ENCODE results near the gene AXIN1. TPM values are rescaled to one million over a fixed set of nuclear protein-coding genes. Genes with fewer than 3 reads are reported as not detected.

AXIN1 gene
- total RNA-seq, 2 donors from 2014 or later = 20.1 to 29.1 TPM

GRCh38 chr16:311725-312124 is 40.8 kb downstream of the AXIN1 start:
- no peaks in the 10 kb centered on the region for H3K27me3 Mint-ChIP-seq
- no peak overlapping the region for H3K4me3 Mint-ChIP-seq
- ATAC-seq (no peak), DNase-seq (ENCODE audit: low spot score) (no peak)
- H3K9me3 Mint-ChIP-seq = no peaks in the 10 kb centered on the region
- H3K36me3 Mint-ChIP-seq = no peaks in the 10 kb centered on the region
- peaks cover 29 to 47% of the 10 kb centered on the region in 2 donors for H3K4me1 Mint-ChIP-seq (ENCODE audit: low read depth in 2 of 2)
- H3K27ac Mint-ChIP-seq = no peak overlapping the region

DNA sequence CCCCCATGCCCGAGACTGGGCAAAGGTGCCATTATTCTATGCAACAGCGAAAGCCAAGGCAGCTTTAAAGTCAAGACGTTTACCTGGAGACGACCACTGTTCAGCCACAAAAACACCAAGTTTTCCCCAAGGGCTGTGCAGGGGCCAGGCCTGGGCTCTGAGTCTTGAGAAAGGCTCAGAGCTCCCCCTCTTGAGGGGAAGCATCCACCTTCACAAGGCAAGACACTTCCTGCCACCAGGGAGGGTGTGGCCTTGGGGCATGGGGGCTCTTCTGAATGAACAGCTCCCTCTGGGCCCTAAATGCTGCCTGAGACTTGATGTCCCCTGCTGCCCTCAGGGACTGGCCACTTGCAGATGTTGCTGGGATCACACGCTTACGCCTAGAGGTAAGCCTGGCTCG is 43.0 kb downstream of the AXIN1 start:
- no peak for DNase-seq (ENCODE audit: low spot score)
- H3K4me1 Mint-ChIP-seq (ENCODE audit: low read depth in 2 of 2) = peaks cover 24 to 43% of the 10 kb centered on the region in 2 donors
- no peaks in the 10 kb centered on the region for H3K9me3 Mint-ChIP-seq
- no peak overlapping the region for H3K4me3 Mint-ChIP-seq
- no peaks in the 10 kb centered on the region for H3K36me3 Mint-ChIP-seq
- ATAC-seq = no peak
- no peaks in the 10 kb centered on the region for H3K27me3 Mint-ChIP-seq
- peak overlapping the region; percentile 28 to 54 for H3K27ac Mint-ChIP-seq

GRCh38 chr16:307691-308312 is 44.7 kb downstream of the AXIN1 start:
- H3K4me1 Mint-ChIP-seq (ENCODE audit: low read depth in 2 of 2) = peaks cover 24 to 40% of the 10 kb centered on the region in 2 donors
- ATAC-seq (peak; percentile 71 to 87), DNase-seq (ENCODE audit: low spot score) (no peak)
- H3K9me3 Mint-ChIP-seq = no peaks in the 10 kb centered on the region
- H3K27me3 Mint-ChIP-seq = no peaks in the 10 kb centered on the region
- H3K4me3 Mint-ChIP-seq = peak overlapping the region; percentile 17
- H3K36me3 Mint-ChIP-seq = no peaks in the 10 kb centered on the region
- peak overlapping the region in 1 of 2 donors; percentile 54 for H3K27ac Mint-ChIP-seq

DNA sequence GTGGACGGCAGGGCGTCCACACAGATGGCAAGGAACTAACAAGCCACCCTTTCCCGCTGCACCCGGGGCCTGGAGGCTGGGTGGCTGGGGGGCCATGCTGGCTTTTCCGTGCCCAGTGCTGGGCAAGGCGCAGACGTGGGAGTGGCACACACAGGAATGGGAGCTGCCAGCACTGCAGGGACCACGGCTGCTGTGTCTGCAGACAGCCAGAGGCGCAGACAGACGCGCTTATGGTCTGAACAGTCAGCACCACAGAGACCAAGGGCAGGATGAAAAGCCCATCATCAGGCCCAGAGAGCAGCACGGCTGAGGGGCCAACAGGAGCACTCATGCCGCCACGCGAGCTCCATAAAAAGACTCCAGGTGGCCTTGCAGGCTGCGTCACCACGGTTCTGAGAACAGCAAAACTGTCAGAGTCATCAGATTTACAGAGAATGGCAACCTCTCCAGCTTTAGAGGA is 45.6 kb downstream of the AXIN1 start:
- Mint-ChIP-seq H3K4me3 (peak overlapping the region; percentile 10), H3K27ac (no peak overlapping the region), H3K36me3 (no peaks in the 10 kb centered on the region), H3K9me3 (no peaks in the 10 kb centered on the region), H3K27me3 (no peaks in the 10 kb centered on the region), H3K4me1 (ENCODE audit: low read depth in 2 of 2) (peaks cover 24 to 40% of the 10 kb centered on the region in 2 donors)
- DNase-seq (ENCODE audit: low spot score) (no peak), ATAC-seq (no peak)

- Mint-ChIP-seq H3K4me1 (ENCODE audit: low read depth in 2 of 2) (peaks cover 24 to 40% of the 10 kb centered on the region in 2 donors), H3K36me3 (no peaks in the 10 kb centered on the region), H3K27me3 (no peaks in the 10 kb centered on the region), H3K4me3 (no peak overlapping the region), H3K9me3 (no peaks in the 10 kb centered on the region), H3K27ac (peak overlapping the region in 1 of 2 donors; percentile 9)
- DNase-seq (ENCODE audit: low spot score) (no peak), ATAC-seq (no peak)
Observed at GRCh38 chr16:305916-306626, 46.5 kb downstream of the AXIN1 start.

DNA sequence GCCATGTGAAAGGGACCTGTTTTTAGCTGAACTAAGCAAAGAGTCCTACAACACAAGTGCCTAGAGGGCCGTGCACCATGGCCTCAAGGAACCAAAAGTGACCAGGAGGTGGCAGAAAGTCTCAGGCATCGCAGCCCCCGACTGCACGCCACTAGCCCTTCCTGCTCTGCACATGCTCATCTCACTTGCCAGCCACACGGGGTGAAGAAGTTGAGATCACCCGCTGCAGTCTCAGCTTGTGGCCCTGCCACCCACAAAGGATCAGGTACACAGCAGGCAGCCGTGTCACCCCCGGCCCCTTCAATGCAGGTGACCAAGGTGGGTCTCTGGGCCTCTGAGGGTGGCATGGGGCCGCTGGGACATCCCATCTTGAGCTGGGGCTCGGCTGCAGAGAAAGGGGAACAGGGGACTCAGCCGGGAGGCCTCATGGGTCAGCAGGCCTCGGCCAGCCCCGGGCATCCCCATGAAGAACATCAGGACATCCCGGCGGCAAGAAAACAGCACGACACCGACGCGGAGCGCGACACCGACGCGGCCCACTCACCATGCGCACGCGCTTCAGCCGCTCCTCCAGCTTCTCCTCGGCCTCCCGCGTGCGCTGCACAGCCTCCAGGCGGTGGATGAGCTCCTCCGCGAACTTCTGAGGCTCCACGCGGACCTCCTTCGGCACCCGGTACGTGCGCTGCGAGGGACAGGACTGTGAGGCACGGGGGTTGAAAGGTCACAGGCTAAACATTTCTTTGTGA is 48.6 kb downstream of the AXIN1 start:
- Mint-ChIP-seq H3K36me3 (no peaks in the 10 kb centered on the region), H3K27ac (no peak overlapping the region)
- ATAC-seq = no peak

GRCh38 chr16:301950-302349 is 50.6 kb downstream of the AXIN1 start:
- H3K36me3 Mint-ChIP-seq = no peaks in the 10 kb centered on the region

More for the DNA sequence above, 48.6 kb downstream of the AXIN1 start:
- Mint-ChIP-seq H3K9me3 (no peaks in the 10 kb centered on the region), H3K4me3 (no peak overlapping the region), H3K27me3 (no peaks in the 10 kb centered on the region), H3K4me1 (ENCODE audit: low read depth in 2 of 2) (peaks cover 18 to 36% of the 10 kb centered on the region in 2 donors)
- no peak for DNase-seq (ENCODE audit: low spot score)

DNA sequence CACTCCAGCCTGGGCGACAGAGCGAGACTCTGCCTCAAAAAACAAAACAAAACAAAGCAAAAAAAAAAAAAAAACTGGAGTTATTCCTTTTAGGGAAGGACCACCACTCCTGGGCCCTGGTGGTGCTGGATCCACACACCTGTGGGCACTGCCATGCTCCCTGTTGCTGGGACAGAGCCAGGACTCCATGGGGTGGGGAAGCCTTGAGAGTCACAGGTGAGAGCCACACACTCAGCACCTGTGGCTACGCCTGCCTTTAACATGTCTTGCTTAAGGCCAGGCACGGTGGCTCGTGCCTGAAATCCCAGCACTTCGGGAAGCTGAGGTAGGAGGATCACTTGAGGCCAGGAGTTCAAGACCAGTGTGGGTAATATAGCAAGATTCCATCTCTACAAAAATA is 51.3 kb downstream of the AXIN1 start:
- H3K4me1 Mint-ChIP-seq (ENCODE audit: low read depth in 2 of 2) = peaks cover 4 to 9% of the 10 kb centered on the region in 2 donors
- no peak for ATAC-seq
- H3K36me3 Mint-ChIP-seq = no peaks in the 10 kb centered on the region
- no peak for DNase-seq (ENCODE audit: low spot score)
- H3K27ac Mint-ChIP-seq = no peak overlapping the region
- H3K27me3 Mint-ChIP-seq = no peaks in the 10 kb centered on the region
- H3K4me3 Mint-ChIP-seq = no peak overlapping the region
- H3K9me3 Mint-ChIP-seq = no peaks in the 10 kb centered on the region

More at GRCh38 chr16:301950-302349, 50.6 kb downstream of the AXIN1 start:
- Mint-ChIP-seq H3K4me1 (ENCODE audit: low read depth in 2 of 2) (peaks cover 9 to 16% of the 10 kb centered on the region in 2 donors), H3K27me3 (no peaks in the 10 kb centered on the region), H3K27ac (no peak overlapping the region), H3K4me3 (no peak overlapping the region), H3K9me3 (no peaks in the 10 kb centered on the region)
- DNase-seq (ENCODE audit: low spot score) (no peak), ATAC-seq (no peak)

DNA sequence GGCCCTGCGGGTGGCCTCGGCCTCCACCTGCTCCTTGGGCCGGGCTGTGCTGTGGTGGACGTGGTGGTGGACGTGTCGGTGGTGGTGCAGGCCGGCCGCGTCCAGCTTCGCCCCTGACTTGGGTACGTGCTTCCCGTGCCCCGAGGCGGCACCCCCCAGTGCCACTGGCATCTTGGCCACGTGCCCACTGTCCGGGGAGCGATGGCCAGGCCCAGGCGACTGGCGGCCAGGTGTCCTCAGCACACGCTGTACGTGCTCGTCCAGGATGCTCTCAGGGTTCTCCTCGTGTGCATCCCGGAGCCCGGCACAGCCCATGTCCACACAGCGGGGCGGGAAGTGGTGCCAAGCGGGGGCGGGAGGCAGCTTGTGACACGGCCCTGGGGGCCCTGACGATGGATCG is 54.7 kb downstream of the AXIN1 start:
- Mint-ChIP-seq H3K9me3 (no peaks in the 10 kb centered on the region), H3K27me3 (no peaks in the 10 kb centered on the region), H3K4me1 (ENCODE audit: low read depth in 2 of 2) (no peaks in the 10 kb centered on the region), H3K4me3 (no peak overlapping the region), H3K27ac (no peak overlapping the region), H3K36me3 (no peaks in the 10 kb centered on the region)
- no peak for DNase-seq (ENCODE audit: low spot score)
- ATAC-seq = peak in 1 of 2 donors; percentile 14

GRCh38 chr16:296806-297510 is 55.6 kb downstream of the AXIN1 start:
- peaks cover 0 to 2% of the 10 kb centered on the region in 2 donors for H3K4me1 Mint-ChIP-seq (ENCODE audit: low read depth in 2 of 2)
- H3K4me3 Mint-ChIP-seq = no peak overlapping the region
- H3K36me3 Mint-ChIP-seq = no peaks in the 10 kb centered on the region
- H3K9me3 Mint-ChIP-seq = no peaks in the 10 kb centered on the region
- ATAC-seq (no peak), DNase-seq (ENCODE audit: low spot score) (no peak)
- no peak overlapping the region for H3K27ac Mint-ChIP-seq
- no peaks in the 10 kb centered on the region for H3K27me3 Mint-ChIP-seq

GRCh38 chr16:296276-296675 is 56.2 kb downstream of the AXIN1 start:
- no peaks in the 10 kb centered on the region for H3K9me3 Mint-ChIP-seq
- no peak for DNase-seq (ENCODE audit: low spot score)
- H3K4me1 Mint-ChIP-seq (ENCODE audit: low read depth in 2 of 2) = peaks cover 0 to 2% of the 10 kb centered on the region in 2 donors
- H3K27ac Mint-ChIP-seq = no peak overlapping the region
- no peak for ATAC-seq
- H3K36me3 Mint-ChIP-seq = no peaks in the 10 kb centered on the region
- H3K27me3 Mint-ChIP-seq = no peaks in the 10 kb centered on the region
- H3K4me3 Mint-ChIP-seq = no peak overlapping the region

DNA sequence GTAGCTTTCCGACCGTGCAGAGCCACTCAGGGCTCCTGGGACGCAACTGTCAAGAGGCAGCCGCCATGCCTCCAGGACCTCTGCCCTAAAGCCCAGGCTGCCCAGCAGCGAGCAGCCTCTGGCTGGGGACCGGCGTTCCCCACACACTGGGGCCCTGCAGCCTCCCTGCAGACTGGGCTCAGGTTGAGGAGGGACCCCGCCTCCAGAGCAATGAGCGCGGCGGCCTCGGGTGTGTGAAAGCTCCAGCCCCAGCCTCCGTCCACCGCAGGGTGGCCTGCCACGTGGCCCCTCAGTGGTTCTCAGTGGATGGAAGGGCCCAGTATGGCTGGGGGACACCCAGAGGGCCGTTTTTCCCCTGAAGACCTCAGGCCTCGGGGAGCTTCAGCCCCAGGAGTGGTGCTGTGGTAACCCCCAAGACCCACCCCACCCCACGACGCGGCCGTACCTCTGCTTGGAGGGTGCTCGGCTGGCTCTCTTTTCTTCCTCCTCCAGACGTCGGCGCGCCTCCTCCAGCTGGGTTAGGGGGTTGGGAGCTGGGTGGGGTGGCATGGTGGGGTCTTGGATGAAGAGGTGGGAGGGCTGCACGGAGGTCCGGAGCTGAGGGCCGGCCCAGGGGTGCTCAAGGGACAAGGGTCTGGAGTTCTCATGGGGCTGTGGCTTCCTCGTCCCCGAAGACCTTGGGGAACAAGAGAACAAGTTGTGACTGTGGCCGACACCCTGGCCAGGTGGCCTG is 59.3 kb downstream of the AXIN1 start:
- H3K9me3 Mint-ChIP-seq = no peaks in the 10 kb centered on the region
- no peak overlapping the region for H3K4me3 Mint-ChIP-seq
- H3K27me3 Mint-ChIP-seq = no peaks in the 10 kb centered on the region
- no peak for DNase-seq (ENCODE audit: low spot score)
- H3K4me1 Mint-ChIP-seq (ENCODE audit: low read depth in 2 of 2) = peaks cover 0 to 4% of the 10 kb centered on the region in 2 donors
- H3K27ac Mint-ChIP-seq = no peak overlapping the region
- no peak for ATAC-seq
- no peaks in the 10 kb centered on the region for H3K36me3 Mint-ChIP-seq

- Mint-ChIP-seq H3K4me1 (ENCODE audit: low read depth in 2 of 2) (peaks cover 0 to 4% of the 10 kb centered on the region in 2 donors), H3K36me3 (no peaks in the 10 kb centered on the region), H3K9me3 (no peaks in the 10 kb centered on the region)
Observed at GRCh38 chr16:291539-291938, 61.0 kb downstream of the AXIN1 start.

More at GRCh38 chr16:291539-291938, 61.0 kb downstream of the AXIN1 start:
- peak in 1 of 2 donors; percentile 4 for ATAC-seq
- H3K4me3 Mint-ChIP-seq = no peak overlapping the region
- H3K27me3 Mint-ChIP-seq = no peaks in the 10 kb centered on the region
- DNase-seq (ENCODE audit: low spot score) = no peak
- peak overlapping the region in 1 of 2 donors; percentile 35 for H3K27ac Mint-ChIP-seq

All from natural killer cell treated with Interleukin-12 subunit alpha and Interleukin-12 subunit beta and Interleukin-15 and Interleukin-18, amount 100 ng/mL, for 72 hours (primary cell).